HepG2 (cell line): Measurements from ENCODE around the gene SART1. TPM values are rescaled to one million over a fixed set of nuclear protein-coding genes. Genes with fewer than 3 reads are reported as not detected.
A peak's percentile ranks its signal among the peaks of the same experiment; 100 is the strongest.

ENCODE experiments used
- ATF6 ChIP-seq: sonication (generic); formaldehyde crosslinking; conservative IDR thresholded peaks from 2 replicates; pipeline ENCODE4 v1.4.0; 2020; ENCODE audit warnings: missing genetic modification reagents
- CCDC6 ChIP-seq: sonication (generic); formaldehyde crosslinking; IDR thresholded peaks from 2 replicates; pipeline ENCODE4 v1.8.1; 2022; ENCODE audit warnings: mild to moderate bottlenecking, missing genetic modification reagents, moderate library complexity
- GABPA ChIP-seq, 2 experiments: IDR thresholded peaks; 2 replicates each; pipeline ENCODE4 v1.6.1; 2011 to 2016; ENCODE audit warnings: low read depth in 2 of 2, low read length in 1 of 2, missing biosample characterization in 1 of 2, missing genetic modification characterization in 1 of 2
- GATAD2A ChIP-seq: IDR thresholded peaks from 2 replicates; pipeline ENCODE4 v1.6.1; 2016
- GMEB2 ChIP-seq: IDR thresholded peaks from 2 replicates; pipeline ENCODE4 v1.6.1; 2016; ENCODE audit warnings: missing biosample characterization, missing genetic modification reagents, low read depth
- MAFG ChIP-seq: sonication (generic); formaldehyde crosslinking; IDR thresholded peaks from 2 replicates; pipeline ENCODE4 v1.5.1; 2020; ENCODE audit warnings: mild to moderate bottlenecking, missing genetic modification reagents
- MEIS1 ChIP-seq: sonication (generic); formaldehyde crosslinking; IDR thresholded peaks from 2 replicates; pipeline ENCODE4 v1.9.0; 2021; ENCODE audit warnings: mild to moderate bottlenecking, missing genetic modification reagents, moderate library complexity, borderline replicate concordance
- MLX ChIP-seq: IDR thresholded peaks from 2 replicates; pipeline ENCODE4 v1.6.1; 2016
- MNT ChIP-seq: fragments of 450-650 bp; IDR thresholded peaks from 2 replicates; pipeline ENCODE4 v1.6.1; 2016
- NPAS2 ChIP-seq: sonication (generic); formaldehyde crosslinking; IDR thresholded peaks from 2 replicates; pipeline ENCODE4 v1.8.0; 2022; ENCODE audit warnings: mild to moderate bottlenecking, missing genetic modification reagents, borderline replicate concordance
- RFX5 ChIP-seq: IDR thresholded peaks from 2 replicates; pipeline ENCODE4 v1.6.1; 2011; ENCODE audit warnings: low read depth, low read length, improper control_type of control experiment
- SKIL ChIP-seq: sonication (generic); formaldehyde crosslinking; IDR thresholded peaks from 2 replicates; pipeline ENCODE4 v1.8.0; 2022; ENCODE audit warnings: missing genetic modification reagents, mild to moderate bottlenecking, moderate library complexity, borderline replicate concordance
- TFE3 ChIP-seq: IDR thresholded peaks from 2 replicates; pipeline ENCODE4 v1.6.1; 2016
- ZNF335 ChIP-seq: sonication (generic); formaldehyde crosslinking; IDR thresholded peaks from 2 replicates; pipeline ENCODE4 v1.4.0; 2020; ENCODE audit warnings: missing genetic modification reagents
- ZNF549 ChIP-seq: sonication (generic); formaldehyde crosslinking; IDR thresholded peaks from 2 replicates; pipeline ENCODE4 v1.5.0; 2020; ENCODE audit warnings: missing genetic modification reagents
- ZNF572 ChIP-seq: sonication (generic); formaldehyde crosslinking; IDR thresholded peaks from 2 replicates; pipeline ENCODE4 v1.5.1; 2020; ENCODE audit warnings: mild to moderate bottlenecking, missing genetic modification reagents
- ZXDC ChIP-seq: sonication (generic); formaldehyde crosslinking; IDR thresholded peaks from 2 replicates; pipeline ENCODE4 v1.5.0; 2020; ENCODE audit warnings: mild to moderate bottlenecking, missing genetic modification reagents
- polyA plus RNA-seq, 8 experiments: library from polyadenylated mRNA; depleted of rRNA in 3 of 8; stranded (reverse) in 7 of 8; unstranded in 1 of 8; fragments of >200 nt; fragmentation: Illumina TruSeq in 4 of 8; extraction: Trizol in 4 of 8; gene quantifications; 2 replicates each; pipeline versions ENCODE4 v1.2.1 to v1.2.3, GENCODE V29; 2011 to 2016; ENCODE audit warnings: low read depth in 4 of 8, missing spikeins in 1 of 8, mixed read lengths in 1 of 8; ENCODE audit not compliant: insufficient read depth in 1 of 8
- total RNA-seq, 5 experiments: library from RNA; depleted of rRNA; stranded (reverse); fragments of >200 nt; fragmentation: Illumina TruSeq; extraction: Trizol; gene quantifications; 2 replicates each; pipeline ENCODE4 v1.2.3, GENCODE V29; 2016; ENCODE audit warnings: low read depth in 1 of 5

The SART1 gene
- total and polyA plus RNA-seq, 2 of the 13 experiments (the other 11 are each of a cell fraction or from before 2014, with no cell fraction given): 11.3 to 22.5 TPM

- TF ChIP-seq MNT: no peak
- TF ChIP-seq ZXDC (CRISPR knock-in tag): no peak
- TF ChIP-seq MAFG (CRISPR knock-in tag): 0 out of 2 replicates have a peak, but pooled peaks have one; percentile 42
- no peak for TF ChIP-seq MEIS1 (CRISPR knock-in tag)
- TF ChIP-seq SKIL (CRISPR knock-in tag): no peak
- TF ChIP-seq ZNF572 (CRISPR knock-in tag): no peak
- peak; percentile 57; the same call in 1 of the 2 replicates for TF ChIP-seq GATAD2A (CRISPR knock-in tag)
- TF ChIP-seq ZNF549: no peak
- no peak for TF ChIP-seq ZNF335 (CRISPR knock-in tag)
- no peak; the same call in 1 of the 2 replicates for TF ChIP-seq MLX (CRISPR knock-in tag)
- TF ChIP-seq GABPA (IDR thresholded peaks at IDR 0.05; ENCODE audit: low read depth, low read length): peak; percentile 53
- peak; percentile 63; the same call in 1 of the 2 replicates for TF ChIP-seq GABPA (CRISPR knock-in tag; IDR thresholded peaks at IDR 0.05; ENCODE audit: low read depth)
- peak; percentile 55; the same call in 1 of the 2 replicates for TF ChIP-seq TFE3 (CRISPR knock-in tag)
- TF ChIP-seq RFX5: no peak
- TF ChIP-seq ATF6 (CRISPR knock-in tag): no peak
- TF ChIP-seq NPAS2 (CRISPR knock-in tag): no peak
- no peak for TF ChIP-seq GMEB2 (CRISPR knock-in tag)
- no peak; the same call in 1 of the 2 replicates for TF ChIP-seq CCDC6 (CRISPR knock-in tag)
These were observed 42.4 kb upstream of the SART1 start, which contains the start of gene DRAP1 (continued) for GRCh38 chr11:65919141-65919572.
